Measurements from ENCODE around the gene ZCCHC7.

GRCh38 chr9:37386988-37387387 lies 266.6 kb downstream of the ZCCHC7 start:
- no peak for TF ChIP-seq POLR2A (IDR thresholded peaks at IDR 0.05)
- TF ChIP-seq, protein P1, sequence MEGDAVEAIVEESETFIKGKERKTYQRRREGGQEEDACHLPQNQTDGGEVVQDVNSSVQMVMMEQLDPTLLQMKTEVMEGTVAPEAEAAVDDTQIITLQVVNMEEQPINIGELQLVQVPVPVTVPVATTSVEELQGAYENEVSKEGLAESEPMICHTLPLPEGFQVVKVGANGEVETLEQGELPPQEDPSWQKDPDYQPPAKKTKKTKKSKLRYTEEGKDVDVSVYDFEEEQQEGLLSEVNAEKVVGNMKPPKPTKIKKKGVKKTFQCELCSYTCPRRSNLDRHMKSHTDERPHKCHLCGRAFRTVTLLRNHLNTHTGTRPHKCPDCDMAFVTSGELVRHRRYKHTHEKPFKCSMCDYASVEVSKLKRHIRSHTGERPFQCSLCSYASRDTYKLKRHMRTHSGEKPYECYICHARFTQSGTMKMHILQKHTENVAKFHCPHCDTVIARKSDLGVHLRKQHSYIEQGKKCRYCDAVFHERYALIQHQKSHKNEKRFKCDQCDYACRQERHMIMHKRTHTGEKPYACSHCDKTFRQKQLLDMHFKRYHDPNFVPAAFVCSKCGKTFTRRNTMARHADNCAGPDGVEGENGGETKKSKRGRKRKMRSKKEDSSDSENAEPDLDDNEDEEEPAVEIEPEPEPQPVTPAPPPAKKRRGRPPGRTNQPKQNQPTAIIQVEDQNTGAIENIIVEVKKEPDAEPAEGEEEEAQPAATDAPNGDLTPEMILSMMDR (IDR thresholded peaks at IDR 0.05): no peak
